Stimulated activated CD8-positive, alpha-beta memory T cell treated with anti-CD3 and anti-CD28 coated beads, Interleukin-15, amount 100 ng/mL, for 24 hours (primary cell): ENCODE measurements around the gene TP53.
"Not testable (repeated sequence)": the region's sequence is repeated elsewhere in the genome, so short reads cannot be mapped to it uniquely, and the experiment has no call there.

ENCODE experiments used
- DNase-seq: peaks from one replicate; pipeline ENCODE4 v3.0.0-alpha.2; 2020; ENCODE audit warnings: low read depth

Gene TP53

GRCh38 chr17:7631398-7632380 is 55.6 kb downstream of the TP53 start:
- DNase-seq, result no peak

- no peak for DNase-seq
Observed at GRCh38 chr17:7629939-7630571, 57.2 kb downstream of the TP53 start, which contains the start of gene SHBG. TSS of gene SHBG (plus strand) at chr17:7630135. CDS start at chr17:7630173, 38 bp downstream.

- DNase-seq, result peak; percentile 49
Observed at GRCh38 chr17:7627250-7628121, 59.8 kb downstream of the TP53 start, which contains the start of gene SAT2. TSS of gene SAT2 (minus strand) at chr17:7627821. CDS start at chr17:7627635, 186 bp downstream.

- no peak for DNase-seq
Observed at GRCh38 chr17:7626956-7627249, 60.4 kb downstream of the TP53 start.

- no peak for DNase-seq
Observed at GRCh38 chr17:7626307-7626706, 61.0 kb downstream of the TP53 start.

- DNase-seq, result not testable (repeated sequence)
Observed at GRCh38 chr17:7625749-7626148, 61.5 kb downstream of the TP53 start.

GRCh38 chr17:7623661-7624060 is 63.6 kb downstream of the TP53 start:
- DNase-seq, result no peak

GRCh38 chr17:7620835-7621234 is 66.5 kb downstream of the TP53 start:
- DNase-seq, result no peak

- DNase-seq, result no peak
Observed at GRCh38 chr17:7618608-7619007, 68.7 kb downstream of the TP53 start.
